Astrocyte (in vitro differentiated cells and primary cell): ENCODE measurements around the gene PCK1. TPM values are rescaled to one million over a fixed set of nuclear protein-coding genes. Genes with fewer than 3 reads are reported as not detected.

Experiments used
- DNase-seq: peaks from one replicate; pipeline ENCODE4 v3.0.0-alpha.2; 2010; ENCODE audit warnings: low read depth
- FAIRE-seq: peaks from 2 replicates; lab custom pipeline; 2011; peaks lifted over from hg19 to GRCh38; lab: Jason Lieb, UNC
- H2AFZ ChIP-seq: 2 replicates; pipeline ENCODE4 v1.6.0; 2012; ENCODE audit warnings: low read depth, low read length, inconsistent platforms
- H3K27ac ChIP-seq: 2 replicates; pipeline ENCODE4 v1.5.1; 2011; ENCODE audit warnings: low read depth, low read length, inconsistent platforms
- H3K27me3 ChIP-seq: 2 replicates; pipeline ENCODE4 v1.6.0; 2011; ENCODE audit warnings: low read length, inconsistent platforms; ENCODE audit not compliant: insufficient read depth
- H3K36me3 ChIP-seq: 2 replicates; pipeline ENCODE4 v1.5.1; 2011; ENCODE audit warnings: low read length, inconsistent platforms; ENCODE audit not compliant: insufficient read depth
- H3K4me1 ChIP-seq: 2 replicates; pipeline ENCODE4 v1.5.1; 2011; ENCODE audit warnings: low read length, inconsistent platforms; ENCODE audit not compliant: insufficient read depth
- H3K4me2 ChIP-seq: 2 replicates; pipeline ENCODE4 v1.6.0; 2012; ENCODE audit warnings: low read length, inconsistent platforms
- H3K4me3 ChIP-seq: 2 replicates; pipeline ENCODE4 v1.5.1; 2011; ENCODE audit warnings: low read depth, mild to moderate bottlenecking, low read length, inconsistent platforms; ENCODE audit not compliant: insufficient read depth
- H3K79me2 ChIP-seq: 2 replicates; pipeline ENCODE4 v1.6.0; 2012; ENCODE audit warnings: mild to moderate bottlenecking, low read length, inconsistent platforms; ENCODE audit not compliant: insufficient read depth
- H3K9ac ChIP-seq: 2 replicates; pipeline ENCODE4 v1.6.0; 2012; ENCODE audit warnings: mild to moderate bottlenecking, low read length, inconsistent platforms
- H3K9me3 ChIP-seq: 2 replicates; pipeline ENCODE4 v1.5.1; 2012; ENCODE audit warnings: low read depth, mild to moderate bottlenecking, low read length, inconsistent platforms; ENCODE audit not compliant: insufficient read depth
- H4K20me1 ChIP-seq: 2 replicates; pipeline ENCODE4 v1.6.0; 2012; ENCODE audit warnings: low read length, inconsistent platforms; ENCODE audit not compliant: insufficient read depth
- H3K27ac Mint-ChIP-seq: one replicate; pipeline ENCODE4 v1.8.0; 2021; ENCODE audit warnings: mild to moderate bottlenecking, mixed read lengths; ENCODE audit not compliant: unreplicated experiment
- H3K27me3 Mint-ChIP-seq: one replicate; pipeline ENCODE4 v1.8.0; 2021; ENCODE audit warnings: low read depth, mixed read lengths; ENCODE audit not compliant: unreplicated experiment
- H3K36me3 Mint-ChIP-seq: one replicate; pipeline ENCODE4 v1.8.0; 2021; ENCODE audit warnings: low read depth, mixed read lengths; ENCODE audit not compliant: unreplicated experiment
- H3K4me1 Mint-ChIP-seq: one replicate; pipeline ENCODE4 v1.8.0; 2021; ENCODE audit warnings: low read depth, mixed read lengths; ENCODE audit not compliant: unreplicated experiment
- H3K4me3 Mint-ChIP-seq: one replicate; pipeline ENCODE4 v1.8.0; 2021; ENCODE audit warnings: mild to moderate bottlenecking, moderate library complexity, mixed read lengths; ENCODE audit not compliant: unreplicated experiment
- H3K9me3 Mint-ChIP-seq: one replicate; pipeline ENCODE4 v1.8.0; 2021; ENCODE audit warnings: mild to moderate bottlenecking, mixed read lengths; ENCODE audit not compliant: unreplicated experiment
- CTCF ChIP-seq: IDR thresholded peaks from 2 replicates; pipeline ENCODE4 v1.5.1; 2011; ENCODE audit warnings: low read depth, mild to moderate bottlenecking, inconsistent platforms, low read length, moderate library complexity; ENCODE audit not compliant: insufficient read depth
- EZH2 ChIP-seq: IDR thresholded peaks from 2 replicates; pipeline ENCODE4 v1.6.1; 2012; ENCODE audit warnings: mild to moderate bottlenecking, low read length, inconsistent platforms; ENCODE audit not compliant: insufficient read depth
- total RNA-seq: library from RNA; stranded (reverse); gene quantifications from 2 replicates; pipeline ENCODE4 v1.2.1, GENCODE V29; 2021

The PCK1 gene
- total RNA-seq, 1 donor from 2014 or later = not detected

- Mint-ChIP-seq H3K27me3 (peaks cover 65% of the 10 kb centered on the region), H3K36me3 (no peaks in the 10 kb centered on the region), H3K9me3 (peaks cover 3% of the 10 kb centered on the region), H3K4me1 (peaks cover 6% of the 10 kb centered on the region), H3K4me3 (no peak overlapping the region), H3K27ac (peak overlapping the region; percentile 91)
- no peak overlapping the region for H3K4me2 ChIP-seq
- no peak overlapping the region for H3K27ac ChIP-seq
- TF ChIP-seq EZH2 (no peak), CTCF (no peak)
- H3K9me3 ChIP-seq = no peaks in the 10 kb centered on the region
- H2AFZ ChIP-seq = no peak overlapping the region
- no peak overlapping the region for H3K4me3 ChIP-seq
- H3K79me2 ChIP-seq = no peaks in the 10 kb centered on the region
- H3K27me3 ChIP-seq = peaks cover 58% of the 10 kb centered on the region
- DNase-seq (no peak), FAIRE-seq (no peak)
- no peak overlapping the region for H3K9ac ChIP-seq
- H3K36me3 ChIP-seq = no peaks in the 10 kb centered on the region
- no peaks in the 10 kb centered on the region for H4K20me1 ChIP-seq
- H3K4me1 ChIP-seq = no peaks in the 10 kb centered on the region
Observed at GRCh38 chr20:57556980-57557274, 4.0 kb upstream of the PCK1 start.

- H2AFZ ChIP-seq = no peak overlapping the region
- no peak overlapping the region for H3K9ac ChIP-seq
- no peak overlapping the region for H3K4me3 Mint-ChIP-seq
- peaks cover 7% of the 10 kb centered on the region for H3K9me3 Mint-ChIP-seq
- H3K27ac Mint-ChIP-seq = no peak overlapping the region
- H3K27ac ChIP-seq = no peak overlapping the region
- H3K4me1 Mint-ChIP-seq = peaks cover 6% of the 10 kb centered on the region
- H3K4me2 ChIP-seq = no peak overlapping the region
- no peak overlapping the region for H3K4me3 ChIP-seq
- no peaks in the 10 kb centered on the region for H3K4me1 ChIP-seq
- H3K27me3 ChIP-seq = peaks cover 51% of the 10 kb centered on the region
- no peaks in the 10 kb centered on the region for H3K36me3 ChIP-seq
- no peaks in the 10 kb centered on the region for H3K36me3 Mint-ChIP-seq
- no peaks in the 10 kb centered on the region for H3K79me2 ChIP-seq
- H4K20me1 ChIP-seq = no peaks in the 10 kb centered on the region
- TF ChIP-seq CTCF (no peak), EZH2 (no peak)
- peaks cover 71% of the 10 kb centered on the region for H3K27me3 Mint-ChIP-seq
- DNase-seq (no peak), FAIRE-seq (no peak)
- H3K9me3 ChIP-seq = no peaks in the 10 kb centered on the region
Observed at GRCh38 chr20:57557926-57558613, 2.8 kb upstream of the PCK1 start.

GRCh38 chr20:57558614-57559288 lies 2.2 kb upstream of the PCK1 start:
- TF ChIP-seq CTCF (no peak), EZH2 (no peak)
- no peak overlapping the region for H3K27ac ChIP-seq
- H3K9me3 ChIP-seq = no peaks in the 10 kb centered on the region
- H2AFZ ChIP-seq = no peak overlapping the region
- no peak overlapping the region for H3K4me3 Mint-ChIP-seq
- DNase-seq = no peak
- no peak overlapping the region for H3K4me2 ChIP-seq
- no peak for FAIRE-seq
- H3K9ac ChIP-seq = no peak overlapping the region
- no peaks in the 10 kb centered on the region for H3K79me2 ChIP-seq
- no peaks in the 10 kb centered on the region for H3K36me3 Mint-ChIP-seq
- no peak overlapping the region for H3K27ac Mint-ChIP-seq
- H3K4me1 ChIP-seq = no peaks in the 10 kb centered on the region
- peaks cover 46% of the 10 kb centered on the region for H3K27me3 ChIP-seq
- H3K36me3 ChIP-seq = no peaks in the 10 kb centered on the region
- peaks cover 7% of the 10 kb centered on the region for H3K9me3 Mint-ChIP-seq
- H3K4me3 ChIP-seq = no peak overlapping the region
- H3K27me3 Mint-ChIP-seq = peaks cover 71% of the 10 kb centered on the region
- no peaks in the 10 kb centered on the region for H4K20me1 ChIP-seq
- H3K4me1 Mint-ChIP-seq = peaks cover 6% of the 10 kb centered on the region
